ENCODE results near the gene KAT6B.

The KAT6B gene

GRCh38 chr10:75066271-75066670 lies 239.9 kb downstream of the KAT6B start:
- Histone ChIP-seq H3K4me2 (no peak overlapping the region), H3K27me3 (ENCODE audit: insufficient read depth, low read depth) (no peaks in the 10 kb centered on the region), H3K36me3 (ENCODE audit: insufficient read depth) (no peaks in the 10 kb centered on the region), H2AFZ (ENCODE audit: low read depth) (no peak overlapping the region), H3K4me3 (IDR thresholded peaks at IDR 0.05; ENCODE audit: insufficient read depth, low read depth, low read length) (no peak overlapping the region), H4K20me1 (ENCODE audit: insufficient read depth) (no peaks in the 10 kb centered on the region), H3K9ac (no peak overlapping the region), H3K27ac (no peak overlapping the region), H3K4me1 (ENCODE audit: low read depth, poor library complexity, severe bottlenecking) (peaks cover 9% of the 10 kb centered on the region), H3K79me2 (ENCODE audit: insufficient read depth, low read depth) (no peaks in the 10 kb centered on the region)
- no peak for TF ChIP-seq CTCF (conservative IDR thresholded peaks at IDR 0.05; ENCODE audit: low read depth, low read length)

- TF ChIP-seq CTCF (conservative IDR thresholded peaks at IDR 0.05; ENCODE audit: low read depth, low read length): no peak
Observed at GRCh38 chr10:75067272-75067671, 240.9 kb downstream of the KAT6B start.

GRCh38 chr10:75068523-75068922 lies 242.1 kb downstream of the KAT6B start:
- H3K36me3 ChIP-seq (ENCODE audit: insufficient read depth): no peaks in the 10 kb centered on the region
- no peak for TF ChIP-seq CTCF (conservative IDR thresholded peaks at IDR 0.05; ENCODE audit: low read depth, low read length)
- H2AFZ ChIP-seq (ENCODE audit: low read depth): no peak overlapping the region
- peaks cover 9% of the 10 kb centered on the region for H3K4me1 ChIP-seq (ENCODE audit: low read depth, poor library complexity, severe bottlenecking)
- H3K27me3 ChIP-seq (ENCODE audit: insufficient read depth, low read depth): no peaks in the 10 kb centered on the region
- no peaks in the 10 kb centered on the region for H3K79me2 ChIP-seq (ENCODE audit: insufficient read depth, low read depth)
- H4K20me1 ChIP-seq (ENCODE audit: insufficient read depth): no peaks in the 10 kb centered on the region
- H3K4me3 ChIP-seq (IDR thresholded peaks at IDR 0.05; ENCODE audit: insufficient read depth, low read depth, low read length): no peak overlapping the region
- H3K4me2 ChIP-seq: no peak overlapping the region
- no peak overlapping the region for H3K9ac ChIP-seq
- H3K27ac ChIP-seq: no peak overlapping the region

More at GRCh38 chr10:75067272-75067671, 240.9 kb downstream of the KAT6B start:
- no peak overlapping the region for H2AFZ ChIP-seq (ENCODE audit: low read depth)
- H4K20me1 ChIP-seq (ENCODE audit: insufficient read depth): no peaks in the 10 kb centered on the region
- H3K36me3 ChIP-seq (ENCODE audit: insufficient read depth): no peaks in the 10 kb centered on the region
- H3K27ac ChIP-seq: no peak overlapping the region
- peaks cover 9% of the 10 kb centered on the region for H3K4me1 ChIP-seq (ENCODE audit: low read depth, poor library complexity, severe bottlenecking)
- H3K9ac ChIP-seq: no peak overlapping the region
- H3K4me3 ChIP-seq (IDR thresholded peaks at IDR 0.05; ENCODE audit: insufficient read depth, low read depth, low read length): no peak overlapping the region
- H3K4me2 ChIP-seq: no peak overlapping the region
- H3K79me2 ChIP-seq (ENCODE audit: insufficient read depth, low read depth): no peaks in the 10 kb centered on the region
- no peaks in the 10 kb centered on the region for H3K27me3 ChIP-seq (ENCODE audit: insufficient read depth, low read depth)

- no peak overlapping the region for H2AFZ ChIP-seq (ENCODE audit: low read depth)
- no peak overlapping the region for H3K27ac ChIP-seq
- H3K36me3 ChIP-seq (ENCODE audit: insufficient read depth): no peaks in the 10 kb centered on the region
Observed at GRCh38 chr10:75070476-75070875, 244.1 kb downstream of the KAT6B start.

More at GRCh38 chr10:75070476-75070875, 244.1 kb downstream of the KAT6B start:
- no peaks in the 10 kb centered on the region for H3K79me2 ChIP-seq (ENCODE audit: insufficient read depth, low read depth)
- H3K4me1 ChIP-seq (ENCODE audit: low read depth, poor library complexity, severe bottlenecking): no peaks in the 10 kb centered on the region
- H4K20me1 ChIP-seq (ENCODE audit: insufficient read depth): no peaks in the 10 kb centered on the region
- no peak overlapping the region for H3K4me2 ChIP-seq
- no peak overlapping the region for H3K9ac ChIP-seq
- no peaks in the 10 kb centered on the region for H3K27me3 ChIP-seq (ENCODE audit: insufficient read depth, low read depth)
- no peak for TF ChIP-seq CTCF (conservative IDR thresholded peaks at IDR 0.05; ENCODE audit: low read depth, low read length)
- H3K4me3 ChIP-seq (IDR thresholded peaks at IDR 0.05; ENCODE audit: insufficient read depth, low read depth, low read length): no peak overlapping the region

Data from KMS-11 (cell line).